Parathyroid adenoma (tissue), 2 donors: ENCODE measurements around the gene CTH.
"Not testable (repeated sequence)": the region's sequence is repeated elsewhere in the genome, so short reads cannot be mapped to it uniquely, and the experiment has no call there.

ENCODE experiments used
- H2AFZ ChIP-seq: fragments of 300-600 bp; sonication (generic); one replicate; pipeline ENCODE4 v1.7.0; 2017; ENCODE audit warnings: antibody characterized with exemption, mild to moderate bottlenecking
- H3K27ac ChIP-seq: fragments of 300-600 bp; sonication (generic); one replicate; pipeline ENCODE4 v1.7.0; 2017
- H3K27me3 ChIP-seq: fragments of 300-600 bp; sonication (generic); one replicate; pipeline ENCODE4 v1.7.0; 2017; ENCODE audit warnings: low read length; ENCODE audit not compliant: control insufficient read depth, insufficient read depth
- H3K36me3 ChIP-seq: fragments of 300-600 bp; sonication (generic); one replicate; pipeline ENCODE4 v1.7.0; 2017; ENCODE audit warnings: low read length; ENCODE audit not compliant: control insufficient read depth, insufficient read depth
- H3K4me1 ChIP-seq: fragments of 300-600 bp; sonication (generic); one replicate; pipeline ENCODE4 v1.7.0; 2017; ENCODE audit warnings: control low read depth
- H3K4me2 ChIP-seq: fragments of 300-600 bp; sonication (generic); one replicate; pipeline ENCODE4 v1.7.0; 2017; ENCODE audit warnings: low read length
- H3K4me3 ChIP-seq: fragments of 300-600 bp; sonication (generic); one replicate; pipeline ENCODE4 v1.7.0; 2017; ENCODE audit warnings: low read depth, low read length
- H3K79me2 ChIP-seq: fragments of 300-600 bp; sonication (generic); one replicate; pipeline ENCODE4 v1.7.0; 2017; ENCODE audit warnings: control low read depth
- H3K9ac ChIP-seq: fragments of 300-600 bp; sonication (generic); one replicate; pipeline ENCODE4 v1.7.0; 2017; ENCODE audit warnings: mild to moderate bottlenecking
- H3K9me3 ChIP-seq: fragments of 300-600 bp; sonication (generic); one replicate; pipeline ENCODE4 v1.7.0; 2017; ENCODE audit warnings: low read length; ENCODE audit not compliant: control insufficient read depth
- CTCF ChIP-seq: fragments of 300-600 bp; sonication (generic); IDR thresholded peaks from one replicate; pipeline ENCODE4 v1.7.0; 2017; ENCODE audit warnings: antibody characterized with exemption, mild to moderate bottlenecking
- donor health status: primary hyperparathyroidism.

Gene CTH

DNA sequence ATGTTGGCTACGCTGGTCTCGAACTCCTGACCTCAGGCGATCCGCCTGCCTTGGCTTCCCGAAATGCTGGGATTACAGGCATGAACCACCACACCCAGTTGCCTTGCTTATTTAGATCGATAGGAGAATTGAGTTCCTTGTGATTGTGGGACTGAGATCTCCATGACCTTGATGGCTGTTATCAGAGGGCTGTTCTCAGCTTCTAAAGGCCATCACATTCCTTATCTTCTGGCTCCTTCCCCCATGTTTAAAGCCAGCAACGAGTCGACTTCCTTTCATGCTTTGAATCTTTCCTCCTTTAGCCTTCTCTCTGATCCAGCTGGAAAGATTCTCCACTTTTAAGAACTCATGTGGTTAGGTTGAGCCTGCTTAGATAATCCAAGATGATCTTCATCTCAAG is 38.0 kb downstream of the CTH start:
- no peak overlapping the region for H3K27ac ChIP-seq

DNA sequence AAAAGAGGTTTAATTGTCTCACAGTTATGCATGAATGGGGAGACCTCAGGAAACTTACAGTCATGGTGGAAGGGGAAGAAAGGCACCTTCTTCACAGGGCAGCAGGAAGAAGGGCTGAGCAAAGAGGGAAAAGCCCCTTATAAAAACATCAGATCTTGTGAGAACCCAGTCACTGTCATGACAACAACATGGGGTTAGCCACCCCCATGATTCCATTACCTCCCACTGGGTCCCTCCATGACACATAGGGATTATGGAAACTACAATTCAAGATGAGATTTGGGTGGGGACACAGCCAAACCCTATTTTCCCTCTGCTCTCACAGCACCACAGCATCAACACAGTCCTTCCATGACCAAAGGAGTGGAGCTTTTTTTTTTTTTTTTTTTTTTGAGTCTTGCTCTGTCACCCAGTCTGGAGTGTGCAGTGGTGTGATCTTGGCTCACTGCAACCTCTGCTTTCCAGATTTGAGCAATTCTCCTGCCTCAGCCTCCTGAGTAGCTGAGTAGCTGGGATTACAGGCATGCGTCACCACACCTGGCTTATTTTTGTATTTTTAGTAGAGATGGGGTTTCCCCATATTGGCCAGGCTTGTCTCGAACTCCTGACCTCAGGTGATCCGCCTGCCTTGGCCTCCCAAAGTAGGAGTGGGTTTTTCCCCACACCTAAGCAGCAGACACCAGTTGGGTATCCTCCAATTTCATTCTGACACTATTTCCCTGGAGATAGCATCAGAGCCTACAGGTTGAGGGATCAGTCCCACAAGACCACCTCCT is 41.3 kb downstream of the CTH start:
- H3K27me3 ChIP-seq, H3K4me3 ChIP-seq, H3K9ac ChIP-seq, H3K36me3 ChIP-seq, H2AFZ ChIP-seq, H3K4me2 ChIP-seq, H3K27ac ChIP-seq, H3K9me3 ChIP-seq, H3K79me2 ChIP-seq, H3K4me1 ChIP-seq: not testable (repeated sequence)

More for the DNA sequence above, 38.0 kb downstream of the CTH start:
- H3K4me2 ChIP-seq: no peak overlapping the region
- no peaks in the 10 kb centered on the region for H3K4me1 ChIP-seq
- H3K9ac ChIP-seq: no peak overlapping the region
- H3K9me3 ChIP-seq: no peaks in the 10 kb centered on the region
- no peaks in the 10 kb centered on the region for H3K36me3 ChIP-seq
- no peaks in the 10 kb centered on the region for H3K27me3 ChIP-seq
- H2AFZ ChIP-seq: no peak overlapping the region
- no peaks in the 10 kb centered on the region for H3K79me2 ChIP-seq
- no peak for TF ChIP-seq CTCF
- no peak overlapping the region for H3K4me3 ChIP-seq

- Histone ChIP-seq H3K9ac (no peak overlapping the region), H3K36me3 (no peaks in the 10 kb centered on the region), H3K9me3 (no peaks in the 10 kb centered on the region), H3K27me3 (no peaks in the 10 kb centered on the region), H3K79me2 (no peaks in the 10 kb centered on the region), H3K4me3 (no peak overlapping the region), H3K4me2 (no peak overlapping the region), H3K27ac (no peak overlapping the region), H2AFZ (no peak overlapping the region), H3K4me1 (no peaks in the 10 kb centered on the region)
- no peak for TF ChIP-seq CTCF
Observed at GRCh38 chr1:70455291-70455690, 44.2 kb downstream of the CTH start.

GRCh38 chr1:70458131-70458530 is 47.1 kb downstream of the CTH start:
- no peak overlapping the region for H3K4me3 ChIP-seq
- no peaks in the 10 kb centered on the region for H3K4me1 ChIP-seq
- H3K36me3 ChIP-seq: no peaks in the 10 kb centered on the region
- no peak for TF ChIP-seq CTCF
- no peak overlapping the region for H2AFZ ChIP-seq
- no peaks in the 10 kb centered on the region for H3K9me3 ChIP-seq
- H3K27ac ChIP-seq: no peak overlapping the region
- H3K9ac ChIP-seq: no peak overlapping the region
- no peak overlapping the region for H3K4me2 ChIP-seq
- no peaks in the 10 kb centered on the region for H3K27me3 ChIP-seq
- H3K79me2 ChIP-seq: no peaks in the 10 kb centered on the region

DNA sequence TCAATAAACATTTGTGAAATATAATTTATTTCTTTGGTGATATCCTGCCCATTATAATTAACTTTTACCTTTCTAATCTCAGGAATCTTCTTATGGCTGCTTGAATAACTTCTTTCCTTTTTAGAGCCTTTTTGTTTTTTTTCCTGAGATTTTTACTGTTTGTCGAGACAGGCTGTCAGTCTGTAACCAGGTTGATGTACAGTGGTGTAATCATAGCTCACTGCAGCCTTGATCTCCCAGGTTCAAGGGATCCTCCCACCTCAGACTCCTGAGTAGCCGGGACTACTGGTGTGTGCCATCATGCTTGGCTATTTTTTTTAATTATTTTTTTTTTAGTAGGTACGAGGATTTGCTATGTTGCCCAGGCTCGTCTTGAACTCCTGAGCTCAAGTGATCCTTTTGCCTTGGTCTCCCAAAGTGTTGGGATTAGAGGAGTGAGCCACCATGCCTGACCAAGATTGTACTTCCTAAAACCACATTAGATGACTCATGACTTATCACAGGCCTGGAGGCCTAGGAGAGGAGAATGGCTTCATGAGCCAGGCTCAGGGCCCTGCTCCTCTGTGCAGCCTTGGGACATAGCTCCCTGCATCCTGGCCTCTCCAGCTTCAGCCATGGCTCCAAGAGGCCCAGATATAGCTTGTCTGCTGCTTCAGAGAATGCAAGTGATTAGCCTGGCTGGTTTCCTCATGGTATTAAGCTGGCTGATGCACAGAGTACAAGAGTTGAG is 48.6 kb downstream of the CTH start:
- Histone ChIP-seq H3K36me3 (no peaks in the 10 kb centered on the region), H3K27ac (no peak overlapping the region), H3K9ac (no peak overlapping the region), H2AFZ (no peak overlapping the region), H3K4me2 (no peak overlapping the region), H3K4me3 (no peak overlapping the region), H3K4me1 (no peaks in the 10 kb centered on the region), H3K79me2 (no peaks in the 10 kb centered on the region), H3K9me3 (no peaks in the 10 kb centered on the region), H3K27me3 (no peaks in the 10 kb centered on the region)
- no peak for TF ChIP-seq CTCF

- not testable (repeated sequence) for H3K36me3 ChIP-seq, H3K9me3 ChIP-seq, H3K4me3 ChIP-seq, H3K4me2 ChIP-seq, H3K27me3 ChIP-seq, H3K79me2 ChIP-seq, H2AFZ ChIP-seq, H3K27ac ChIP-seq, H3K9ac ChIP-seq, H3K4me1 ChIP-seq
Observed at GRCh38 chr1:70460740-70461713, 50.0 kb downstream of the CTH start.
